IMR-90 (cell line): ENCODE results near the gene SHB. TPM values are rescaled to one million over a fixed set of nuclear protein-coding genes. Genes with fewer than 3 reads are reported as not detected.
A peak's percentile ranks its signal among the peaks of the same experiment; 100 is the strongest.

ENCODE experiments used
- ATAC-seq: fragments of 200-7000 bp; cut with Tn5 transposase; 2 replicates; pipeline ENCODE4 v1.9.1; 2020; ENCODE audit warnings: low read depth, mild to moderate bottlenecking, moderate library complexity
- BruUV-seq: library from RNA; stranded (reverse); fragments of 400-500 nt; replicated peaks from 2 replicates; lab custom pipeline; 2021; lab: Mats Ljungman, UMichigan
- CTCF ChIA-PET: fragments of 300-600 bp; formaldehyde crosslinking; extraction: SDS; loops from one replicate; lab custom pipeline; 2021; ENCODE audit warnings: antibody characterized with exemption; lab: Yijun Ruan, JAX
- POLR2A ChIA-PET: fragments of 300-600 bp; sonication (Branson Sonifier 250); formaldehyde crosslinking; loops from one replicate; lab custom pipeline; 2022; ENCODE audit warnings: antibody characterized with exemption; ENCODE audit not compliant: unreplicated experiment; lab: Charles Lee
- DNase-seq: peaks from one replicate; pipeline ENCODE4 v3.0.0; 2013
- H2AFZ ChIP-seq: replicated peaks from 2 replicates; pipeline ENCODE3; 2013; ENCODE audit warnings: low read length, mild to moderate bottlenecking; ENCODE audit not compliant: poor library complexity
- H2AK5ac ChIP-seq: 2 replicates; pipeline ENCODE4 v1.6.1; 2013; ENCODE audit warnings: low read depth, low read length, inconsistent platforms
- H2AK9ac ChIP-seq: replicated peaks from 2 replicates; pipeline ENCODE3; 2013; ENCODE audit warnings: mild to moderate bottlenecking, low read depth, low read length, moderate library complexity; ENCODE audit not compliant: poor library complexity
- H2BK120ac ChIP-seq: 2 replicates; pipeline ENCODE4 v1.6.1; 2013; ENCODE audit warnings: low read depth, low read length, inconsistent platforms
- H2BK15ac ChIP-seq: 3 replicates; pipeline ENCODE4 v1.6.1; 2013; ENCODE audit warnings: low read depth, low read length, inconsistent platforms
- H2BK20ac ChIP-seq: 2 replicates; pipeline ENCODE4 v1.6.1; 2013; ENCODE audit warnings: low read depth, mild to moderate bottlenecking, inconsistent platforms, low read length, moderate library complexity
- H2BK5ac ChIP-seq: 2 replicates; pipeline ENCODE4 v1.6.1; 2013; ENCODE audit warnings: mild to moderate bottlenecking, low read depth, low read length, inconsistent platforms; ENCODE audit not compliant: poor library complexity, severe bottlenecking
- H3K14ac ChIP-seq: replicated peaks from 2 replicates; pipeline ENCODE4 v1.6.1; 2013; ENCODE audit warnings: low read depth, low read length, inconsistent platforms
- H3K18ac ChIP-seq: 2 replicates; pipeline ENCODE4 v1.6.1; 2013; ENCODE audit warnings: low read depth, low read length, control low read depth
- H3K23ac ChIP-seq: 2 replicates; pipeline ENCODE4 v1.6.1; 2013; ENCODE audit warnings: low read depth, low read length, inconsistent platforms
- H3K27ac ChIP-seq: 2 replicates; pipeline ENCODE4 v1.5.1; 2013; ENCODE audit warnings: mild to moderate bottlenecking, control low read depth, low read length; ENCODE audit not compliant: insufficient read depth
- H3K27me3 ChIP-seq: 2 replicates; pipeline ENCODE4 v1.6.1; 2013; ENCODE audit warnings: low read length; ENCODE audit not compliant: control insufficient read depth, insufficient read depth
- H3K36me3 ChIP-seq: 2 replicates; pipeline ENCODE4 v1.6.1; 2013; ENCODE audit warnings: low read length, mixed read lengths; ENCODE audit not compliant: control insufficient read depth, insufficient read depth
- H3K4ac ChIP-seq: 2 replicates; pipeline ENCODE4 v1.6.1; 2013; ENCODE audit warnings: low read depth, low read length, inconsistent platforms
- H3K4me1 ChIP-seq: 2 replicates; pipeline ENCODE4 v1.6.1; 2013; ENCODE audit warnings: low read length, mixed read lengths; ENCODE audit not compliant: control insufficient read depth, insufficient read depth
- H3K4me2 ChIP-seq: 2 replicates; pipeline ENCODE4 v1.6.1; 2013; ENCODE audit warnings: low read depth, mild to moderate bottlenecking, control low read depth, low read length, moderate library complexity
- H3K4me3 ChIP-seq: 2 replicates; pipeline ENCODE4 v1.5.1; 2013; ENCODE audit warnings: low read depth, mild to moderate bottlenecking, control low read depth, low read length, moderate library complexity; ENCODE audit not compliant: insufficient read depth
- H3K56ac ChIP-seq: 2 replicates; pipeline ENCODE4 v1.6.1; 2013; ENCODE audit warnings: low read length, inconsistent platforms; ENCODE audit not compliant: insufficient read depth; ENCODE audit errors: extremely low read depth
- H3K79me1 ChIP-seq, 2 experiments: 2 replicates each; pipeline ENCODE4 v1.6.1; 2013; ENCODE audit warnings: low read length in 2 of 2, inconsistent platforms in 1 of 2, low read depth in 1 of 2
- H3K9ac ChIP-seq: 2 replicates; pipeline ENCODE4 v1.6.1; 2013; ENCODE audit warnings: low read depth, low read length, control low read depth
- H3K9me1 ChIP-seq: 2 replicates; pipeline ENCODE4 v1.6.1; 2013; ENCODE audit warnings: low read length, inconsistent platforms; ENCODE audit not compliant: insufficient read depth
- H3K9me3 ChIP-seq: 2 replicates; pipeline ENCODE4 v1.6.1; 2013; ENCODE audit warnings: low read length; ENCODE audit not compliant: control insufficient read depth, insufficient read depth
- H4K20me1 ChIP-seq: 2 replicates; pipeline ENCODE4 v1.6.1; 2013; ENCODE audit warnings: low read length, inconsistent platforms; ENCODE audit not compliant: insufficient read depth
- H4K5ac ChIP-seq: 2 replicates; pipeline ENCODE4 v1.6.1; 2013; ENCODE audit warnings: mild to moderate bottlenecking, low read depth, low read length, control low read depth
- H4K8ac ChIP-seq, 2 experiments: 2 replicates each; pipeline ENCODE4 v1.6.1; 2013; ENCODE audit warnings: low read depth in 2 of 2, low read length in 2 of 2, control low read depth in 1 of 2, inconsistent platforms in 1 of 2
- H4K91ac ChIP-seq: 2 replicates; pipeline ENCODE4 v1.6.1; 2013; ENCODE audit warnings: low read depth, low read length, inconsistent platforms; ENCODE audit not compliant: insufficient read depth
- BHLHE40 ChIP-seq: fragments of 150-350 bp; IDR thresholded peaks from 2 replicates; pipeline ENCODE4 v1.6.1; 2016; ENCODE audit warnings: mild to moderate bottlenecking, low read depth, low read length
- CEBPB ChIP-seq: IDR thresholded peaks from 2 replicates; pipeline ENCODE4 v1.6.1; 2012; ENCODE audit warnings: low read depth, low read length, improper control_type of control experiment
- MXI1 ChIP-seq: IDR thresholded peaks from 2 replicates; pipeline ENCODE4 v1.6.1; 2012; ENCODE audit warnings: low read depth, mild to moderate bottlenecking, low read length, moderate library complexity, borderline replicate concordance
- NFE2L2 ChIP-seq: fragments of 150-350 bp; IDR thresholded peaks from 2 replicates; pipeline ENCODE4 v1.6.1; 2016; ENCODE audit warnings: low read depth, mild to moderate bottlenecking, low read length
- SMC3 ChIP-seq: fragments of 150-350 bp; IDR thresholded peaks from 2 replicates; pipeline ENCODE4 v1.6.1; 2016; ENCODE audit warnings: low read depth, mild to moderate bottlenecking, antibody characterized with exemption, low read length, moderate library complexity
- WGBS, 2 experiments: methylation state at CpG; one replicate each; pipeline versions ENCODE4 v1.1.5 to v1.1.7; 2013; ENCODE audit warnings: missing lambda C conversion rate in 2 of 2; ENCODE audit not compliant: insufficient read length in 1 of 2; ENCODE audit errors: extremely low coverage in 2 of 2; 5-methylcytosine and 5-hydroxymethylcytosine counted together
- dilution Hi-C: fragments of 300-500 bp; cut with HindIII; formaldehyde crosslinking; loops from one replicate; pipeline ENCODE4 v1.14.3; 2018; ENCODE audit warnings: low sequenced_read_pairs; ENCODE audit not compliant: unreplicated experiment
- in situ Hi-C: fragments of 300-500 bp; cut with MboI; formaldehyde crosslinking; loops from 3 replicates; pipeline ENCODE4 v1.14.3; 2019; ENCODE audit warnings: low sequenced_read_pairs, inconsistent platforms, mixed read lengths
- intact Hi-C: fragments of 100-400 bp; cut with micrococcal nuclease; formaldehyde crosslinking; loops from 2 replicates; pipeline ENCODE4 v1.10.0; 2022
- polyA plus RNA-seq, 3 experiments: library from polyadenylated mRNA; depleted of rRNA; stranded (reverse); fragments of >200 nt; gene quantifications; 2 replicates each; pipeline ENCODE4 v1.2.3, GENCODE V29; 2012; ENCODE audit warnings: low replicate concordance in 1 of 3
- total RNA-seq: library from RNA; depleted of rRNA; stranded (reverse); fragments of >200 nt; gene quantifications from 2 replicates; pipeline ENCODE4 v1.2.3, GENCODE V29; 2012

Gene SHB
- total and polyA plus RNA-seq, 2 of the 4 experiments (the other 2 are of a cell fraction) = 6.1 to 20.4 TPM

GRCh38 chr9:38054653-38055052, 14.4 kb downstream of the SHB start:
- H3K9me1 ChIP-seq = peaks cover 55% of the 10 kb centered on the region
- H4K5ac ChIP-seq = no peak overlapping the region
- dilution Hi-C loops (loop anchor here (25.0 kb wide), 1 partner anchor 117 kb away; no protein-coding TSS in a partner anchor), in situ Hi-C loops (loop anchor here (25.0 kb wide), 1 partner anchor 567 kb away; the partner anchor contains the start of gene POLR1E), intact Hi-C loops (no loop called here)
- no peak overlapping the region for H2BK15ac ChIP-seq
- no peak overlapping the region; the same call in 1 of the 2 replicates for H2AK5ac ChIP-seq
- no peak overlapping the region for H4K8ac ChIP-seq
- ChIA-PET CTCF (interaction anchor here (0.7 to 1.1 kb wide), 2 partner anchors 15 to 37 kb away, joined by 3 to 4 read pairs; no protein-coding TSS in a partner anchor), POLR2A (no interaction called here)
- no peaks in the 10 kb centered on the region for H3K27me3 ChIP-seq
- no peak overlapping the region for H2BK120ac ChIP-seq
- no peak overlapping the region for H3K4me2 ChIP-seq
- H3K9ac ChIP-seq = no peak overlapping the region
- TF ChIP-seq NFE2L2 (no peak), BHLHE40 (no peak), CEBPB (no peak), MXI1 (no peak), SMC3 (no peak)
- H3K27ac ChIP-seq = no peak overlapping the region
- H3K9me3 ChIP-seq = no peaks in the 10 kb centered on the region
- ATAC-seq (no peak), DNase-seq (no peak)
- H3K23ac ChIP-seq = peak overlapping the region; percentile 41; the same call in 1 of the 2 replicates
- H3K4me1 ChIP-seq = peaks cover 26% of the 10 kb centered on the region
- no peak overlapping the region for H2BK5ac ChIP-seq
- no TSS peak for BruUV-seq
- no peak overlapping the region for H4K91ac ChIP-seq
- no CpG with 5 or more reads among the region's 3 CpGs for WGBS, 2 experiments
- no peak overlapping the region for H3K56ac ChIP-seq
- no peak overlapping the region for H3K14ac ChIP-seq
- peak overlapping the region; percentile 2; the same call in 1 of the 2 replicates for H3K4ac ChIP-seq
- peaks cover 15% of the 10 kb centered on the region for H3K36me3 ChIP-seq
- no peak overlapping the region for H2BK20ac ChIP-seq
- no peak overlapping the region for H2AFZ ChIP-seq
- H2AK9ac ChIP-seq = no peak overlapping the region
- H4K20me1 ChIP-seq = peaks cover 79% of the 10 kb centered on the region
- H3K4me3 ChIP-seq = no peak overlapping the region
- peaks cover 6 to 88% of the 10 kb centered on the region in 2 experiments; a peak in 3 of 4 replicates for H3K79me1 ChIP-seq
- H3K18ac ChIP-seq = no peak overlapping the region
